Measurements from ENCODE around the gene TEX11. TPM values are rescaled to one million over a fixed set of nuclear protein-coding genes. Genes with fewer than 3 reads are reported as not detected.

TEX11 gene
- total RNA-seq, 1 donor = not detected

Other genes starting within 250 kb of the TEX11 start
- gene SLC7A3, start 22.4 kb upstream of the TEX11 start, total RNA-seq = not detected
- 24.1 TPM for gene SNX12, start 159.6 kb upstream of the TEX11 start, total RNA-seq
- gene FOXO4, start 187.1 kb upstream of the TEX11 start, total RNA-seq = 14.0 TPM
- gene CXorf65, start 198.0 kb upstream of the TEX11 start, total RNA-seq = 22.4 TPM
- 117 TPM for gene IL2RG, start 202.9 kb upstream of the TEX11 start, total RNA-seq
- 21.8 TPM for gene MED12, start 209.9 kb upstream of the TEX11 start, total RNA-seq
- 2.6 TPM for gene NLGN3, start 236.1 kb upstream of the TEX11 start, total RNA-seq

Data from mononuclear cell (primary cell).